Measurements from ENCODE around the gene ARMC3. TPM values are rescaled to one million over a fixed set of nuclear protein-coding genes. Genes with fewer than 3 reads are reported as not detected.

Gene ARMC3, protein sequence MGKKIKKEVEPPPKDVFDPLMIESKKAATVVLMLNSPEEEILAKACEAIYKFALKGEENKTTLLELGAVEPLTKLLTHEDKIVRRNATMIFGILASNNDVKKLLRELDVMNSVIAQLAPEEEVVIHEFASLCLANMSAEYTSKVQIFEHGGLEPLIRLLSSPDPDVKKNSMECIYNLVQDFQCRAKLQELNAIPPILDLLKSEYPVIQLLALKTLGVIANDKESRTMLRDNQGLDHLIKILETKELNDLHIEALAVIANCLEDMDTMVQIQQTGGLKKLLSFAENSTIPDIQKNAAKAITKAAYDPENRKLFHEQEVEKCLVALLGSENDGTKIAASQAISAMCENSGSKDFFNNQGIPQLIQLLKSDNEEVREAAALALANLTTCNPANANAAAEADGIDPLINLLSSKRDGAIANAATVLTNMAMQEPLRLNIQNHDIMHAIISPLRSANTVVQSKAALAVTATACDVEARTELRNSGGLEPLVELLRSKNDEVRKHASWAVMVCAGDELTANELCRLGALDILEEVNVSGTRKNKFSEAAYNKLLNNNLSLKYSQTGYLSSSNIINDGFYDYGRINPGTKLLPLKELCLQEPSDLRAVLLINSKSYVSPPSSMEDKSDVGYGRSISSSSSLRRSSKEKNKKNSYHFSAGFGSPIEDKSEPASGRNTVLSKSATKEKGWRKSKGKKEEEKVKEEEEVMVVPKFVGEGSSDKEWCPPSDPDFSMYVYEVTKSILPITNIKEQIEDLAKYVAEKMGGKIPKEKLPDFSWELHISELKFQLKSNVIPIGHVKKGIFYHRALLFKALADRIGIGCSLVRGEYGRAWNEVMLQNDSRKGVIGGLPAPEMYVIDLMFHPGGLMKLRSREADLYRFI
- not detected in 2 replicates for total RNA-seq
- long read RNA-seq: 0 reads

GRCh38 chr10:22927661-22928403 lies at the start of gene ARMC3:
Gene ARMC3 (plus strand): TSS chr10:22928053. CDS start chr10:22931997, 3,944 bp downstream.
- DNase-seq (ENCODE audit: extremely low spot score, unreplicated experiment): peak; percentile 90
- peaks cover 3% of the 10 kb centered on the region for H3K36me3 Mint-ChIP-seq (ENCODE audit: unreplicated experiment)
- H3K27ac Mint-ChIP-seq (ENCODE audit: unreplicated experiment): peak within 1 kb of the TSS; percentile 69

GRCh38 chr10:22891797-22892196 lies 36.1 kb upstream of the ARMC3 start:
- no peak for DNase-seq (ENCODE audit: extremely low spot score, unreplicated experiment)
- TF ChIP-seq, protein P1, sequence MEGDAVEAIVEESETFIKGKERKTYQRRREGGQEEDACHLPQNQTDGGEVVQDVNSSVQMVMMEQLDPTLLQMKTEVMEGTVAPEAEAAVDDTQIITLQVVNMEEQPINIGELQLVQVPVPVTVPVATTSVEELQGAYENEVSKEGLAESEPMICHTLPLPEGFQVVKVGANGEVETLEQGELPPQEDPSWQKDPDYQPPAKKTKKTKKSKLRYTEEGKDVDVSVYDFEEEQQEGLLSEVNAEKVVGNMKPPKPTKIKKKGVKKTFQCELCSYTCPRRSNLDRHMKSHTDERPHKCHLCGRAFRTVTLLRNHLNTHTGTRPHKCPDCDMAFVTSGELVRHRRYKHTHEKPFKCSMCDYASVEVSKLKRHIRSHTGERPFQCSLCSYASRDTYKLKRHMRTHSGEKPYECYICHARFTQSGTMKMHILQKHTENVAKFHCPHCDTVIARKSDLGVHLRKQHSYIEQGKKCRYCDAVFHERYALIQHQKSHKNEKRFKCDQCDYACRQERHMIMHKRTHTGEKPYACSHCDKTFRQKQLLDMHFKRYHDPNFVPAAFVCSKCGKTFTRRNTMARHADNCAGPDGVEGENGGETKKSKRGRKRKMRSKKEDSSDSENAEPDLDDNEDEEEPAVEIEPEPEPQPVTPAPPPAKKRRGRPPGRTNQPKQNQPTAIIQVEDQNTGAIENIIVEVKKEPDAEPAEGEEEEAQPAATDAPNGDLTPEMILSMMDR (IDR thresholded peaks at IDR 0.05): no peak
- H3K9me3 Mint-ChIP-seq (ENCODE audit: unreplicated experiment): peaks cover 32% of the 10 kb centered on the region
- no peaks in the 10 kb centered on the region for H3K36me3 Mint-ChIP-seq (ENCODE audit: unreplicated experiment)
- H3K27ac Mint-ChIP-seq (ENCODE audit: unreplicated experiment): no peak overlapping the region
- H3K27me3 Mint-ChIP-seq (ENCODE audit: unreplicated experiment): peaks cover 18% of the 10 kb centered on the region
- peaks cover 11% of the 10 kb centered on the region for H3K4me1 Mint-ChIP-seq (ENCODE audit: unreplicated experiment)
- no peak overlapping the region for H3K4me3 Mint-ChIP-seq (ENCODE audit: unreplicated experiment)

More at GRCh38 chr10:22927661-22928403, at the start of gene ARMC3:
- Mint-ChIP-seq H3K9me3 (ENCODE audit: unreplicated experiment) (no peaks in the 10 kb centered on the region), H3K4me1 (ENCODE audit: unreplicated experiment) (peaks cover 2% of the 10 kb centered on the region), H3K4me3 (ENCODE audit: unreplicated experiment) (no peak within 1 kb of the TSS), H3K27me3 (ENCODE audit: unreplicated experiment) (peaks cover 4% of the 10 kb centered on the region)
- TF ChIP-seq, protein P1 (IDR thresholded peaks at IDR 0.05): no peak

DNA sequence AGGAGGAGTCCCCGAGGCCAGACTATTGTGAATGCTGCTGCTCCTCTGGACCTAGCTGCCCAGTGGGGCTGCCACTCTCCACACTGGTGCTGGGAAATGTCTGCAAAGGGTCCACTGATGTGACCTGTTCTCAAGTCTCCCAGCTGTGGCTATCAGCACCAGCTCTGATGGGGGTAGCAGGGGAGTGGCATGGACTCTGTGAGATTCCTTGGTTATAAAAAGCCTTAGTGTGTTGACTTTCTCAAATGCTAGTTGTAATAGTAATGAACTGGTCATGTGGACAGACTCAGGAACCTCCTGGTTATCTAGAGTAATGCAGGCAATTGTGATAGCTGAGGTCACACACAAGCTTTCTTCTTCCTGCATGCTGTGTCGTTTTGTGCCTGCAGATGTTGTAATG lies 34.1 kb upstream of the ARMC3 start:
- Mint-ChIP-seq H3K9me3 (ENCODE audit: unreplicated experiment) (peaks cover 18% of the 10 kb centered on the region), H3K4me3 (ENCODE audit: unreplicated experiment) (no peak overlapping the region), H3K36me3 (ENCODE audit: unreplicated experiment) (no peaks in the 10 kb centered on the region), H3K27me3 (ENCODE audit: unreplicated experiment) (peaks cover 14% of the 10 kb centered on the region), H3K27ac (ENCODE audit: unreplicated experiment) (no peak overlapping the region), H3K4me1 (ENCODE audit: unreplicated experiment) (peaks cover 11% of the 10 kb centered on the region)
- DNase-seq (ENCODE audit: extremely low spot score, unreplicated experiment): no peak
- TF ChIP-seq, protein P1 (IDR thresholded peaks at IDR 0.05): no peak

DNA sequence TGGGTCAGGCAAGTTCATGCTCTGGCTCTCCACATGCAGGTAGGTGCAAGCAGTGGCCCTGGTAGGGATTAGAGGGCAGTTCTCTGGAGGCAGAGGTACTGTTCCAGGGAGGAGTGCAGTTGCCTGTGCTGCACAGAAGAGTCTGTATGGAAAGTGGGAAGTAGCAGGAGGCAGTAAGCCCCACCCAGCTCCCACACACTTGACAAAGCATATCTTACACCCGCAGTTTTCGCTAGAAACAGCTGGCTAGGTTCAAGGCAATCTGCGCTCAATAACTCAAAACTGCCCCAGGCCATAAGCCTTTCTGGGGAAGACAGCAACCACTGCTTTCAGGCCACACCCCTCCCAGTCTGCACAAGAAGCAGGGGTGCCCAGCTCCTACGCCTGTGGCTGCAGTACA lies 33.1 kb upstream of the ARMC3 start:
- H3K27me3 Mint-ChIP-seq (ENCODE audit: unreplicated experiment): peaks cover 14% of the 10 kb centered on the region
- TF ChIP-seq, protein P1 (IDR thresholded peaks at IDR 0.05): no peak
- no peak overlapping the region for H3K27ac Mint-ChIP-seq (ENCODE audit: unreplicated experiment)
- no peak overlapping the region for H3K4me3 Mint-ChIP-seq (ENCODE audit: unreplicated experiment)
- H3K36me3 Mint-ChIP-seq (ENCODE audit: unreplicated experiment): no peaks in the 10 kb centered on the region
- H3K9me3 Mint-ChIP-seq (ENCODE audit: unreplicated experiment): peaks cover 18% of the 10 kb centered on the region
- peaks cover 11% of the 10 kb centered on the region for H3K4me1 Mint-ChIP-seq (ENCODE audit: unreplicated experiment)
- no peak for DNase-seq (ENCODE audit: extremely low spot score, unreplicated experiment)

All from osteocyte (in vitro differentiated cells).